Fibroblast of gingiva (primary cell): ENCODE measurements around the gene RARA.
"Not testable (repeated sequence)": the region's sequence is repeated elsewhere in the genome, so short reads cannot be mapped to it uniquely, and the experiment has no call there.

Source experiments
- DNase-seq: peaks from one replicate; pipeline ENCODE4 v3.0.0-alpha.2; 2011; ENCODE audit warnings: low read depth

The RARA gene

DNA sequence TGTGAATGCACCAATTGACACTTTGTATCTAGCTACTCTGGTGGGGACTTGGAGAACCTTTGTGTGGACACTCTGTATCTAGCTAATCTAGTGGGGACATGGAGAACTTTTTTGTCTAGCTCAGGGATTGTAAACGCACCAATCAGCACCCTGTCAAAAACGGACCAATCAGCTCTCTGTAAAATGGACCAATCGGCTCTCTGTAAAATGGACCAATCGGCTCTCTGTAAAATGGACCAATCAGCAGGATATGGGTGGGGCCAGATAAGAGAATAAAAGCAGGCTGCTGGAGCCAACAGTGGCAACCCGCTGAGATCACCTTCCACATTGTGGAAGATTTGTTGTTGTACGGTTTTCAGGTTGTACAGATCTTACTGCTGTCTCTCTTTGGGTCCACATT lies 67.6 kb downstream of the RARA start:
- DNase-seq = not testable (repeated sequence)

DNA sequence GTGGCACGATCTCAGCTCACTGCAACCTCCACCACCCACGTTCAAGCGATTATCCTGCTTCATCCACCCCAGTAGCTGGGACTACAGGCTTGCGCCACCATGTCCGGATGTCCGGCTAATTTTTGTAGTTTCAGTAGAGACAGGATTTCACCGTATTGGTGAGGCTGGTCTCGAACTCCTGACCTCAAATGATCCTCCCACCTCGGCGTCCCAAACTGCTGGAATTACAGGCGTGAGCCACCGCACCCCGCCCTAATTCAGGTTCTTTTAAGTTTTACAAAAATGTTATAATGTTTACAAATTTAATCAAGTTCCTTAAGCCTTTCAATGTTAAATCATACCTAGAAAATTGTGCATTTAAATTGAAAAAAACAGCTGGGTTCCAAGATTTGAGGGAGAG lies 68.9 kb downstream of the RARA start:
- DNase-seq = no peak

DNA sequence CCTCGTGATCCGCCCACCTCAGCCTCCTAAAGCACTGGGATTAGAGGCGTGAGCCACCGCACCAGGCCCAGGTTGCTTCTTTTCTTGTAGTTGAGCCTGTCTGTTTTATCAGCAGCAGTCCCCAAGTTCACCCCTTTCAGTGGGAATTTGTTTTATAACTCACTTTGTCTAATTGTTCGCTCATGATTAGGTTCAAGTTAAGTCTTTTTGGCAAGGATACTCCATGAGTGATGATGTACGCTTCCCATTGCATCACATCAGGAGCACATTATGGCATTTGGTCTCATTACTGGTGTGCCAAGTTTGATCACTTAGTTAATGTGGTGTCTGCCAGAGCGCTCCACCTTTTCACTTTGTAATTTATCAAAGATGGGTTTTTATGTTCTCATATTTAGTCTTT lies 70.0 kb downstream of the RARA start:
- DNase-seq = no peak

DNA sequence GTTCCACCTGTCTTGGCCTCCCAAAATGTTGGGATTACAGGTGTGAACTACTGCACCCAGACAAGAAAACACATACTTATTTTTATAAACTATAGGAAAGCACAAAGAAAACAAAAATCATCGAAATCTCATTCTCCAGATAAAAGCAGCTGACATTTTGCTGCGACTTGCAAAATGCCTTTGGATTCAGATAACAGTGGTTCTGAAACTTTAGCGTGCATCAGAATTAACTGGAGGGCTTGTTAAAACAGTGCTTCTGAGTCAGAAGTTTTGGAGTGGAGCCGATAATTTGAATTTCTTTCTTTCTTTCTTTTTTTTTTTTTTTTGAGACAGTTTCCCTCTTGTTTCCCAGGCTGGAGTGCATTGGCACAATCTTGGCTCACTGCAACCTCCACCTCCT lies 73.3 kb downstream of the RARA start:
- no peak for DNase-seq

DNA sequence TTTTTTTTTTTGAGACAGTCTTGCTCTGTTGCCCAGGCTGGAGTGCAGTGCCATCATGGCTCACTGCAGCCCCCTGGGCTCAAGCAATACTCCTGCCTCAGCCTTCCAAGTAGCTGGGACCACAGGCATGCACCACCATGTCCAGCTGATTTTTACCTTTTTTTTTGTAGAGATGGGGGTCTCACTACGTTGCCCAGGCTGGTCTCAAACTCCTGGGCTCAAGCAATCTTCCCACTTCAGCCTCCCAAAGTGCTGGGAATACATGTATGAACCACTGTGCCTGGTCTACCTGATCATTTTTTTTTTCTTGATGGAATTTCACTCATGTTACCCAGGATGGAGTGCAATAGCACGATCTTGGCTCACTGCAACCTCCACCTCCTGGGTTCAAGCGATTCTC lies 77.6 kb downstream of the RARA start:
- DNase-seq = not testable (repeated sequence)

DNA sequence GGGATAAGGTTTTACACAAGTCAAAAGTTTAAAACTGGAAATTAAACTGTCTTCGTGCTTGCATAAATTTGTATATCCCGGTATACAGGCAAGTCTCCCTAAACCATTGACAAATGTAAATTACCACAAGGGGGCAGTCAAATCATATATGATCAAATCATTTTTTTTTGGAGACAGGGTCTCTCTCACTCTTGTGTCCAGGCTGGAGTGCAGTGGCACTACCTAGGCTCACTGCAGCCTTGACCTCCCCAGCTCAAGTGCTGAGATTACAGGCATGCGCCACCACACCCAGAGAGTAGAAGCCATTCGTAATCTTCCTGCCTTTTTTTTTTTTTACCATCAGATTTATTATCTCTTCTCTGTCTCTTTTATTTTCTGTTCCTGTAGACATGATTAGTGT lies 90.2 kb downstream of the RARA start:
- peak; percentile 70 for DNase-seq

DNA sequence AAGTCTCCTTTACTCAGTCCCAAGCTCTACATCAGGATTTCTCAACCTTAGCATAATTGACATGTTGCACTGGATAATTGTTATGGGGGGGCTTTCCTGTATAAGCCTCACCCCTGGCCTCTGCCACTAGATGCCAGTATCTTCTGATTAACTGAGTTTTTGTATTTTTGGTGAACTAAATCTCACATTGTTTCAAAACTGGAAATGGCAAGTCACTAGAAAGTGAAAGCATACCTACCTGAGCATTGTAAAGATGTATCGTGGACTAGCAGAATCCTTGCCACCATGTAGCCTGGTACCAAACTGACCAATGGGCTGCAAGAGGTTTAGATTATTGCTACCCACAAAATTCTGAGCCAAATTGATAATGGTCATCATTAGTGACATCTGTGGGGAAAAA lies 93.7 kb downstream of the RARA start:
- no peak for DNase-seq

DNA sequence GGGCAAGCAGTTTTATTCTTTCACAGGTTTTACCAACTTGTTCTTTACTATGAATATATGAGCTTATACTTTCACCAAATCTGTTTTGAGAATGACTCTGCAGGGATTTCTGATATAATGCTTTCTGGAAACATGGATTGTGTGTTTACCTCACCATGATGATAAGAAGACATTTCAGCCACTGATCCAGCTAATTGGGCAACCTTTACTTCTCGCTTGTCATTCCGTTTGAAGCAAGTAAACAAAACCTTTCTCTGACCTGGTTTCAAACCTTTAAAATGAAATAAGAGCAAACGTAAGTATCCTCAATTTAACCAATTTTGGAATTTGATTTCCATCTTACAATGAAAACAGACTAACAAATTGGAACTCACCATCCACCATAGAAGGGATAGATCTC lies 95.0 kb downstream of the RARA start:
- DNase-seq = no peak
